ENCODE measurements around the gene TENM4.

TENM4 gene

DNA sequence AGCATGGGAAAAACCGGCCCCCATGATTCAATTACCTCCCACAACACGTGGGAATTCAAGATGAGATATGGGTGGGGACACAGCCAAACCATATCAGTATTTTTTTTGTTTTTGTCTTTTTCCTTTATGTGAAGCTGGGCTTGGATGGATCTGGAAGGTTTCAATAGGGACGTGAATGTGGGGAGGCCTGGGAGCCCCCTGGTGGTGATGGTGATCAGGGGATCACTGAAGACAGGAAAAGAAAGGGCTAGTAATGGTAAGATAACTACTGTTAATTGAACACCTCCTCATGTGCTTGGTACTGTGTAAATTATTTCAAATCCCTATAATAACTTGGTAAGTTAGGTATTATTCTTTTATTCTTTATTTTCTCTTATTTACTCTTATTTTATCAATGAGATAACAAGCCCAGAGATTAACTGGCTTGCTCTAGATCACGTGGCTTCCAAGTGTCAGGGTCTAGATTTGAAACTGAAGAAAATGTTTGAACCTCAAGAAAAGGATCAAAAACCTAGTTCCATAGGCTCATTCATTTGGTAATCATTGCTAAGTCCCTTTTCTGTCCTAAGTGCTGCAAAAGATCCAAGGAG is 364.2 kb downstream of the TENM4 start:
- ATAC-seq = peak; percentile 46

DNA sequence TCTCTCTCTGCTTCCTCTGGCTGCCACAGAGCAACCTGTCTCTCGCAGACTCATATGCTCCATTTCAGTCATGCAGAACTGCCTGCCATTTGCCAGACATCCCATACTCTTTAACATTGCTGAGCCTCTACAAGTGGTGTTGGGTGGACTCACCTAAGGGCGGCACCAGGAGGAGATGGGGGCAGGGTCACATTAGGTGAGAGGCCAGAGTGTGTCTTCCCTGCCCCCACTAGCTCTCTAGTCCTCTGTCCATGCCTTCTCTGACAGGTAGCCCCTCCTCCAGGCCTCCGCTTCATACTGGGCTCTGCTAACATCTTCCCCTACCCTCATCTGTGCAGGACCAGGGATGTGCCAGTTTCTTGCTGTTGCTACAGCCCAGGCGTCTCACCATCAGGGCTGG is 366.3 kb downstream of the TENM4 start:
- no peak for ATAC-seq
- TF ChIP-seq GLIS3 (CRISPR knock-in tag; IDR thresholded peaks at IDR 0.05) (no peak), ZC3H10 (CRISPR knock-in tag; IDR thresholded peaks at IDR 0.05) (no peak), TOX (CRISPR knock-in tag; IDR thresholded peaks at IDR 0.05; ENCODE audit: borderline replicate concordance) (no peak), ZNF70 (CRISPR knock-in tag; IDR thresholded peaks at IDR 0.05) (no peak), SNAI2 (CRISPR knock-in tag; IDR thresholded peaks at IDR 0.05) (no peak), TCF4 (CRISPR knock-in tag; IDR thresholded peaks at IDR 0.05; ENCODE audit: borderline replicate concordance) (no peak), ZFP3 (CRISPR knock-in tag; IDR thresholded peaks at IDR 0.05) (no peak), ZNF8 (CRISPR knock-in tag; IDR thresholded peaks at IDR 0.05) (no peak), OSR1 (CRISPR knock-in tag; IDR thresholded peaks at IDR 0.05) (no peak), ZNF565 (CRISPR knock-in tag; conservative IDR thresholded peaks at IDR 0.05; ENCODE audit: low read depth) (no peak), RARB (CRISPR knock-in tag; IDR thresholded peaks at IDR 0.05) (no peak), ESRRG (CRISPR knock-in tag; IDR thresholded peaks at IDR 0.05) (no peak), ZFP30 (CRISPR knock-in tag; IDR thresholded peaks at IDR 0.05) (no peak), ISL1 (CRISPR knock-in tag; IDR thresholded peaks at IDR 0.05) (no peak)
- TF ChIP-seq, protein P1, sequence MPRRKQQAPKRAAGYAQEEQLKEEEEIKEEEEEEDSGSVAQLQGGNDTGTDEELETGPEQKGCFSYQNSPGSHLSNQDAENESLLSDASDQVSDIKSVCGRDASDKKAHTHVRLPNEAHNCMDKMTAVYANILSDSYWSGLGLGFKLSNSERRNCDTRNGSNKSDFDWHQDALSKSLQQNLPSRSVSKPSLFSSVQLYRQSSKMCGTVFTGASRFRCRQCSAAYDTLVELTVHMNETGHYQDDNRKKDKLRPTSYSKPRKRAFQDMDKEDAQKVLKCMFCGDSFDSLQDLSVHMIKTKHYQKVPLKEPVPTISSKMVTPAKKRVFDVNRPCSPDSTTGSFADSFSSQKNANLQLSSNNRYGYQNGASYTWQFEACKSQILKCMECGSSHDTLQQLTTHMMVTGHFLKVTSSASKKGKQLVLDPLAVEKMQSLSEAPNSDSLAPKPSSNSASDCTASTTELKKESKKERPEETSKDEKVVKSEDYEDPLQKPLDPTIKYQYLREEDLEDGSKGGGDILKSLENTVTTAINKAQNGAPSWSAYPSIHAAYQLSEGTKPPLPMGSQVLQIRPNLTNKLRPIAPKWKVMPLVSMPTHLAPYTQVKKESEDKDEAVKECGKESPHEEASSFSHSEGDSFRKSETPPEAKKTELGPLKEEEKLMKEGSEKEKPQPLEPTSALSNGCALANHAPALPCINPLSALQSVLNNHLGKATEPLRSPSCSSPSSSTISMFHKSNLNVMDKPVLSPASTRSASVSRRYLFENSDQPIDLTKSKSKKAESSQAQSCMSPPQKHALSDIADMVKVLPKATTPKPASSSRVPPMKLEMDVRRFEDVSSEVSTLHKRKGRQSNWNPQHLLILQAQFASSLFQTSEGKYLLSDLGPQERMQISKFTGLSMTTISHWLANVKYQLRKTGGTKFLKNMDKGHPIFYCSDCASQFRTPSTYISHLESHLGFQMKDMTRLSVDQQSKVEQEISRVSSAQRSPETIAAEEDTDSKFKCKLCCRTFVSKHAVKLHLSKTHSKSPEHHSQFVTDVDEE (CRISPR knock-in tag; IDR thresholded peaks at IDR 0.05) = no peak
- TF ChIP-seq, protein P2, sequence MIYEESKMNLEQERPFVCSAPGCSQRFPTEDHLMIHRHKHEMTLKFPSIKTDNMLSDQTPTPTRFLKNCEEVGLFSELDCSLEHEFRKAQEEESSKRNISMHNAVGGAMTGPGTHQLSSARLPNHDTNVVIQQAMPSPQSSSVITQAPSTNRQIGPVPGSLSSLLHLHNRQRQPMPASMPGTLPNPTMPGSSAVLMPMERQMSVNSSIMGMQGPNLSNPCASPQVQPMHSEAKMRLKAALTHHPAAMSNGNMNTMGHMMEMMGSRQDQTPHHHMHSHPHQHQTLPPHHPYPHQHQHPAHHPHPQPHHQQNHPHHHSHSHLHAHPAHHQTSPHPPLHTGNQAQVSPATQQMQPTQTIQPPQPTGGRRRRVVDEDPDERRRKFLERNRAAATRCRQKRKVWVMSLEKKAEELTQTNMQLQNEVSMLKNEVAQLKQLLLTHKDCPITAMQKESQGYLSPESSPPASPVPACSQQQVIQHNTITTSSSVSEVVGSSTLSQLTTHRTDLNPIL (CRISPR knock-in tag; IDR thresholded peaks at IDR 0.05; ENCODE audit: low read depth) = no peak
- TF ChIP-seq, protein P3, sequence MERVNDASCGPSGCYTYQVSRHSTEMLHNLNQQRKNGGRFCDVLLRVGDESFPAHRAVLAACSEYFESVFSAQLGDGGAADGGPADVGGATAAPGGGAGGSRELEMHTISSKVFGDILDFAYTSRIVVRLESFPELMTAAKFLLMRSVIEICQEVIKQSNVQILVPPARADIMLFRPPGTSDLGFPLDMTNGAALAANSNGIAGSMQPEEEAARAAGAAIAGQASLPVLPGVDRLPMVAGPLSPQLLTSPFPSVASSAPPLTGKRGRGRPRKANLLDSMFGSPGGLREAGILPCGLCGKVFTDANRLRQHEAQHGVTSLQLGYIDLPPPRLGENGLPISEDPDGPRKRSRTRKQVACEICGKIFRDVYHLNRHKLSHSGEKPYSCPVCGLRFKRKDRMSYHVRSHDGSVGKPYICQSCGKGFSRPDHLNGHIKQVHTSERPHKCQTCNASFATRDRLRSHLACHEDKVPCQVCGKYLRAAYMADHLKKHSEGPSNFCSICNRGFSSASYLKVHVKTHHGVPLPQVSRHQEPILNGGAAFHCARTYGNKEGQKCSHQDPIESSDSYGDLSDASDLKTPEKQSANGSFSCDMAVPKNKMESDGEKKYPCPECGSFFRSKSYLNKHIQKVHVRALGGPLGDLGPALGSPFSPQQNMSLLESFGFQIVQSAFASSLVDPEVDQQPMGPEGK (CRISPR knock-in tag; IDR thresholded peaks at IDR 0.05; ENCODE audit: borderline replicate concordance) = no peak

More for the DNA sequence above, 364.2 kb downstream of the TENM4 start:
- TF ChIP-seq ARNTL (CRISPR knock-in tag; IDR thresholded peaks at IDR 0.05; ENCODE audit: borderline replicate concordance, low read depth) (no peak), GLIS3 (CRISPR knock-in tag; IDR thresholded peaks at IDR 0.05) (no peak), OSR1 (CRISPR knock-in tag; IDR thresholded peaks at IDR 0.05) (no peak), TCF4 (CRISPR knock-in tag; IDR thresholded peaks at IDR 0.05; ENCODE audit: borderline replicate concordance) (no peak), ZFP3 (CRISPR knock-in tag; IDR thresholded peaks at IDR 0.05) (no peak), PPARA (CRISPR knock-in tag; IDR thresholded peaks at IDR 0.05; ENCODE audit: borderline replicate concordance) (no peak), ZNF8 (CRISPR knock-in tag; IDR thresholded peaks at IDR 0.05) (no peak), ZNF70 (CRISPR knock-in tag; IDR thresholded peaks at IDR 0.05) (no peak), ZNF565 (CRISPR knock-in tag; conservative IDR thresholded peaks at IDR 0.05; ENCODE audit: low read depth) (no peak), ZFP30 (CRISPR knock-in tag; IDR thresholded peaks at IDR 0.05) (no peak), ISL1 (CRISPR knock-in tag; IDR thresholded peaks at IDR 0.05) (no peak), BACH2 (CRISPR knock-in tag; IDR thresholded peaks at IDR 0.05; ENCODE audit: borderline replicate concordance) (no peak)
- TF ChIP-seq, protein P4, sequence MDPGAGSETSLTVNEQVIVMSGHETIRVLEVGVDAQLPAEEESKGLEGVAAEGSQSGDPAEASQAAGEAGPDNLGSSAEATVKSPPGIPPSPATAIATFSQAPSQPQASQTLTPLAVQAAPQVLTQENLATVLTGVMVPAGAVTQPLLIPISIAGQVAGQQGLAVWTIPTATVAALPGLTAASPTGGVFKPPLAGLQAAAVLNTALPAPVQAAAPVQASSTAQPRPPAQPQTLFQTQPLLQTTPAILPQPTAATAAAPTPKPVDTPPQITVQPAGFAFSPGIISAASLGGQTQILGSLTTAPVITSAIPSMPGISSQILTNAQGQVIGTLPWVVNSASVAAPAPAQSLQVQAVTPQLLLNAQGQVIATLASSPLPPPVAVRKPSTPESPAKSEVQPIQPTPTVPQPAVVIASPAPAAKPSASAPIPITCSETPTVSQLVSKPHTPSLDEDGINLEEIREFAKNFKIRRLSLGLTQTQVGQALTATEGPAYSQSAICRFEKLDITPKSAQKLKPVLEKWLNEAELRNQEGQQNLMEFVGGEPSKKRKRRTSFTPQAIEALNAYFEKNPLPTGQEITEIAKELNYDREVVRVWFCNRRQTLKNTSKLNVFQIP (CRISPR knock-in tag; IDR thresholded peaks at IDR 0.05; ENCODE audit: borderline replicate concordance, low read depth) = no peak
- TF ChIP-seq, protein P5, sequence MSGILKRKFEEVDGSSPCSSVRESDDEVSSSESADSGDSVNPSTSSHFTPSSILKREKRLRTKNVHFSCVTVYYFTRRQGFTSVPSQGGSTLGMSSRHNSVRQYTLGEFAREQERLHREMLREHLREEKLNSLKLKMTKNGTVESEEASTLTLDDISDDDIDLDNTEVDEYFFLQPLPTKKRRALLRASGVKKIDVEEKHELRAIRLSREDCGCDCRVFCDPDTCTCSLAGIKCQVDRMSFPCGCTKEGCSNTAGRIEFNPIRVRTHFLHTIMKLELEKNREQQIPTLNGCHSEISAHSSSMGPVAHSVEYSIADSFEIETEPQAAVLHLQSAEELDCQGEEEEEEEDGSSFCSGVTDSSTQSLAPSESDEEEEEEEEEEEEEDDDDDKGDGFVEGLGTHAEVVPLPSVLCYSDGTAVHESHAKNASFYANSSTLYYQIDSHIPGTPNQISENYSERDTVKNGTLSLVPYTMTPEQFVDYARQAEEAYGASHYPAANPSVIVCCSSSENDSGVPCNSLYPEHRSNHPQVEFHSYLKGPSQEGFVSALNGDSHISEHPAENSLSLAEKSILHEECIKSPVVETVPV (CRISPR knock-in tag; IDR thresholded peaks at IDR 0.05) = no peak
- TF ChIP-seq, protein P1 (CRISPR knock-in tag; IDR thresholded peaks at IDR 0.05) = no peak
- TF ChIP-seq, protein P2 (CRISPR knock-in tag; IDR thresholded peaks at IDR 0.05; ENCODE audit: low read depth) = no peak
